SU-DHL-6 (cell line): ENCODE results near the gene SMIM5.

Experiments used
- H2AFZ ChIP-seq: fragments of 200-600 bp; sonication (generic); 2 replicates; pipeline ENCODE4 v1.6.1; 2014; ENCODE audit warnings: low read depth, mild to moderate bottlenecking, moderate library complexity, mixed read lengths, antibody characterized with exemption, low read length; ENCODE audit not compliant: severe bottlenecking
- H3F3A ChIP-seq: fragments of 200-600 bp; shearing (Covaris generic); 2 replicates; pipeline ENCODE4 v1.6.0; 2016; ENCODE audit warnings: antibody characterized with exemption, mild to moderate bottlenecking; ENCODE audit not compliant: insufficient read depth
- H3K27ac ChIP-seq: fragments of 200-600 bp; sonication (generic); 2 replicates; pipeline ENCODE4 v1.5.1; 2016; ENCODE audit warnings: low read depth, mild to moderate bottlenecking, low read length, moderate library complexity, mixed read lengths
- H3K27me3 ChIP-seq: fragments of 200-600 bp; sonication (generic), shearing (Covaris generic); 2 replicates; pipeline ENCODE4 v1.6.0; 2014; ENCODE audit warnings: mild to moderate bottlenecking, low read length
- H3K36me3 ChIP-seq: fragments of 200-600 bp; sonication (generic); 2 replicates; pipeline ENCODE4 v1.6.1; 2014; ENCODE audit warnings: mild to moderate bottlenecking, low read length, mixed read lengths
- H3K4me2 ChIP-seq: fragments of 300-600, 200-600 bp; shearing (Covaris generic), sonication (generic); 2 replicates; pipeline ENCODE4 v1.6.0; 2014; ENCODE audit warnings: low read length, low read depth, mild to moderate bottlenecking; ENCODE audit not compliant: poor library complexity, severe bottlenecking
- H3K4me3 ChIP-seq: fragments of 200-600 bp; sonication (generic); 2 replicates; pipeline ENCODE4 v1.5.1; 2014; ENCODE audit warnings: antibody characterized with exemption, low read length, mild to moderate bottlenecking, mixed read lengths; ENCODE audit not compliant: insufficient read depth, poor library complexity, severe bottlenecking
- H3K79me2 ChIP-seq: fragments of 200-600 bp; sonication (generic); 2 replicates; pipeline ENCODE4 v1.6.1; 2014; ENCODE audit warnings: mild to moderate bottlenecking, low read length, moderate library complexity; ENCODE audit not compliant: insufficient read depth
- H3K9ac ChIP-seq: fragments of 200-600 bp; sonication (generic); 2 replicates; pipeline ENCODE4 v1.7.0; 2014; ENCODE audit warnings: mild to moderate bottlenecking, low read length
- H3K9me2 ChIP-seq: fragments of 200-600 bp; sonication (generic); replicated peaks from 2 replicates; pipeline ENCODE4 v1.6.1; 2014; ENCODE audit warnings: low read length; ENCODE audit not compliant: insufficient read depth
- H3K9me3 ChIP-seq: fragments of 200-600 bp; sonication (generic); 2 replicates; pipeline ENCODE4 v1.6.1; 2014; ENCODE audit warnings: low read length, mixed read lengths; ENCODE audit not compliant: insufficient read depth
- H4K20me1 ChIP-seq: fragments of 200-600 bp; sonication (generic); 2 replicates; pipeline ENCODE4 v1.6.1; 2014; ENCODE audit warnings: low read depth, mild to moderate bottlenecking, antibody characterized with exemption, low read length, moderate library complexity, mixed read lengths
- CTCF ChIP-seq: fragments of 200-600 bp; sonication (generic); IDR thresholded peaks from one replicate; pipeline ENCODE4 v1.5.1; 2017; ENCODE audit warnings: antibody characterized with exemption, mild to moderate bottlenecking, low read length, moderate library complexity; ENCODE audit not compliant: insufficient read depth, poor library complexity, severe bottlenecking
- EZH2phosphoT487 ChIP-seq: fragments of 200-600 bp; sonication (generic), shearing (Covaris generic); conservative IDR thresholded peaks from 2 replicates; pipeline ENCODE4 v1.6.1; 2018; ENCODE audit warnings: mild to moderate bottlenecking, antibody characterized with exemption, low read length, moderate library complexity, mixed read lengths

SMIM5 gene

GRCh38 chr17:75652341-75652740 lies 19.1 kb downstream of the SMIM5 start:
- Histone ChIP-seq H3K4me2 (no peak overlapping the region), H3F3A (peaks cover 7% of the 10 kb centered on the region; the same call in 1 of the 2 replicates), H3K4me3 (no peak overlapping the region), H3K79me2 (no peaks in the 10 kb centered on the region), H3K9me2 (no peaks in the 10 kb centered on the region), H3K27ac (no peak overlapping the region), H3K27me3 (no peaks in the 10 kb centered on the region), H3K9ac (no peak overlapping the region), H3K36me3 (no peaks in the 10 kb centered on the region), H3K9me3 (no peaks in the 10 kb centered on the region), H2AFZ (no peak overlapping the region), H4K20me1 (no peaks in the 10 kb centered on the region)
- TF ChIP-seq EZH2phosphoT487: no peak
- no peak for TF ChIP-seq CTCF

GRCh38 chr17:75652934-75653549 lies 19.8 kb downstream of the SMIM5 start:
- Histone ChIP-seq H3K4me2 (no peak overlapping the region), H3K36me3 (peaks cover under 1% of the 10 kb centered on the region; the same call in 1 of the 2 replicates), H2AFZ (no peak overlapping the region)

GRCh38 chr17:75654176-75654575 lies 20.9 kb downstream of the SMIM5 start:
- H3F3A ChIP-seq: peaks cover 7% of the 10 kb centered on the region; the same call in 1 of the 2 replicates
- TF ChIP-seq CTCF (no peak), EZH2phosphoT487 (no peak)
- peaks cover 4% of the 10 kb centered on the region; the same call in 1 of the 2 replicates for H3K36me3 ChIP-seq
- H3K9me2 ChIP-seq: no peaks in the 10 kb centered on the region
- no peak overlapping the region for H2AFZ ChIP-seq
- H3K4me3 ChIP-seq: no peak overlapping the region
- H3K27ac ChIP-seq: no peak overlapping the region
- no peak overlapping the region for H3K4me2 ChIP-seq
- no peak overlapping the region for H3K9ac ChIP-seq
- no peaks in the 10 kb centered on the region for H3K79me2 ChIP-seq
- no peaks in the 10 kb centered on the region for H3K9me3 ChIP-seq
- no peaks in the 10 kb centered on the region for H4K20me1 ChIP-seq
- no peaks in the 10 kb centered on the region for H3K27me3 ChIP-seq

More at GRCh38 chr17:75652934-75653549, 19.8 kb downstream of the SMIM5 start:
- H3F3A ChIP-seq: peaks cover 7% of the 10 kb centered on the region; the same call in 1 of the 2 replicates
- no peaks in the 10 kb centered on the region for H3K79me2 ChIP-seq
- H3K27ac ChIP-seq: no peak overlapping the region
- H3K9ac ChIP-seq: no peak overlapping the region
- no peaks in the 10 kb centered on the region for H3K9me2 ChIP-seq
- H3K4me3 ChIP-seq: no peak overlapping the region
- no peak for TF ChIP-seq EZH2phosphoT487
- TF ChIP-seq CTCF: peak; percentile 53
- no peaks in the 10 kb centered on the region for H4K20me1 ChIP-seq
- H3K9me3 ChIP-seq: no peaks in the 10 kb centered on the region
- H3K27me3 ChIP-seq: no peaks in the 10 kb centered on the region
